Dendritic cell treated with granulocyte-macrophage colony-stimulating factor and Interleukin-4, amounts not matched to agents 40 ng/mL and 50 ng/mL, for 4 days (primary cell): ENCODE results near the gene REXO4.
"Not testable (repeated sequence)": the region's sequence is repeated elsewhere in the genome, so short reads cannot be mapped to it uniquely, and the experiment has no call there.

Experiments
- H3K27ac Mint-ChIP-seq: one replicate; pipeline ENCODE4 v1.8.0; 2022; ENCODE audit warnings: mild to moderate bottlenecking, mixed read lengths
- H3K27me3 Mint-ChIP-seq: one replicate; pipeline ENCODE4 v1.8.0; 2022; ENCODE audit warnings: mild to moderate bottlenecking, mixed read lengths
- H3K36me3 Mint-ChIP-seq: one replicate; pipeline ENCODE4 v1.8.0; 2022; ENCODE audit warnings: low read depth, mixed read lengths
- H3K4me1 Mint-ChIP-seq: one replicate; pipeline ENCODE4 v1.8.0; 2022; ENCODE audit warnings: low read depth, mixed read lengths
- H3K4me3 Mint-ChIP-seq: one replicate; pipeline ENCODE4 v1.8.0; 2022; ENCODE audit warnings: mild to moderate bottlenecking, moderate library complexity, mixed read lengths
- H3K9me3 Mint-ChIP-seq: one replicate; pipeline ENCODE4 v1.8.0; 2022; ENCODE audit warnings: mixed read lengths
- intact Hi-C: fragments of 100-400 bp; cut with micrococcal nuclease; formaldehyde crosslinking; loops from one replicate; pipeline ENCODE4 v1.15.0; 2022

REXO4 gene

DNA sequence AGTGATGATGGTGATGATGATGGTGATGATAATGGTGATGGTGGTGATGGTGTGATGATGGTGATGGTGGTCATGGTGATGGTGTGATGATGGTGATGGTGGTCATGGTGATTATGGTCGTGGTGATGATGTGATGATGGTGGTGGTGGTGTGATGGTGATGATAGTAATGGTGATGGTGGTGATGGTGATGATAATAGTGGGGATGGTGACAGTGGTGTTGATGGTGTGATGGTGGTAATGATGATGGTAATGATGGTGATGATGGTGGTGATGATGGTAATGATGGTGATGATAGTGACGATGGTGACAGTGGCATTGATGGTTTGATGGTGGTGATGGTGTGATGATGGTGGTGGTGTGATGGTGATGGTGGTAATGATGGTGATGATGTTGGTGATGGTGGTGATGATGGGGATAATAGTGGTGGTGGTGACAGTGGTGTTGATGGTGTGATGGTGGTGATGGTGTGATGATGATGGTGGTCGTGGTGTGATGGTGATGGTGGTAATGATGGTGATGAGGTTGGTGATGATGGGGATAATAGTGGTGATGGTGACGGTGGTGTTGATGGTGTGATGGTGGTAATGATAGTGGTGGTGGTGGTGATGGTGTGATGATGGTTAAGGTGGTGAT, 35.2 kb downstream of the REXO4 start:
- Mint-ChIP-seq H3K27ac (no peak overlapping the region), H3K27me3 (no peaks in the 10 kb centered on the region), H3K4me3 (no peak overlapping the region), H3K4me1 (no peaks in the 10 kb centered on the region), H3K36me3 (no peaks in the 10 kb centered on the region), H3K9me3 (no peaks in the 10 kb centered on the region)
- intact Hi-C loops, result no loop called here

DNA sequence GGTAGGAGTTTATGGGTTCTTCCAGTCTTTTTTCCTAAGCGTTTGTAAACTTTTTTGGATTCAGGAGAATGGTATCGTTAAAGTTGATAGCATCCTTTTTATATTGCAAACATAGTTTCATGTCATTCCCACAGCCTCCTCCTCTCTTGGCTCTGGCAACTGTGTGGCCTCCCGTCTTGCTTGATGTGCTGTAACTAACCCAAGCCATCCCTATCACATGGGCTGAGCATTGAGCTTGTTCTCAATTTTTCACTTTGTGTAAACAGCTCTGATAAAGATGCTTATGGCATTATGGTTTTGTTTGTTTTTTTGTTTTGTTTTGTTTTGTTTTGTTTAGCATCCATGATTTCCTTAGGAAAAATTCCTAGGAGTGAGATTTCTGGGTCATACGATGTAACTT, 37.1 kb downstream of the REXO4 start:
- intact Hi-C loops, result no loop called here
- Mint-ChIP-seq H3K4me1 (no peaks in the 10 kb centered on the region), H3K9me3 (no peaks in the 10 kb centered on the region), H3K36me3 (no peaks in the 10 kb centered on the region), H3K27ac (no peak overlapping the region), H3K27me3 (peaks cover 2% of the 10 kb centered on the region), H3K4me3 (no peak overlapping the region)

DNA sequence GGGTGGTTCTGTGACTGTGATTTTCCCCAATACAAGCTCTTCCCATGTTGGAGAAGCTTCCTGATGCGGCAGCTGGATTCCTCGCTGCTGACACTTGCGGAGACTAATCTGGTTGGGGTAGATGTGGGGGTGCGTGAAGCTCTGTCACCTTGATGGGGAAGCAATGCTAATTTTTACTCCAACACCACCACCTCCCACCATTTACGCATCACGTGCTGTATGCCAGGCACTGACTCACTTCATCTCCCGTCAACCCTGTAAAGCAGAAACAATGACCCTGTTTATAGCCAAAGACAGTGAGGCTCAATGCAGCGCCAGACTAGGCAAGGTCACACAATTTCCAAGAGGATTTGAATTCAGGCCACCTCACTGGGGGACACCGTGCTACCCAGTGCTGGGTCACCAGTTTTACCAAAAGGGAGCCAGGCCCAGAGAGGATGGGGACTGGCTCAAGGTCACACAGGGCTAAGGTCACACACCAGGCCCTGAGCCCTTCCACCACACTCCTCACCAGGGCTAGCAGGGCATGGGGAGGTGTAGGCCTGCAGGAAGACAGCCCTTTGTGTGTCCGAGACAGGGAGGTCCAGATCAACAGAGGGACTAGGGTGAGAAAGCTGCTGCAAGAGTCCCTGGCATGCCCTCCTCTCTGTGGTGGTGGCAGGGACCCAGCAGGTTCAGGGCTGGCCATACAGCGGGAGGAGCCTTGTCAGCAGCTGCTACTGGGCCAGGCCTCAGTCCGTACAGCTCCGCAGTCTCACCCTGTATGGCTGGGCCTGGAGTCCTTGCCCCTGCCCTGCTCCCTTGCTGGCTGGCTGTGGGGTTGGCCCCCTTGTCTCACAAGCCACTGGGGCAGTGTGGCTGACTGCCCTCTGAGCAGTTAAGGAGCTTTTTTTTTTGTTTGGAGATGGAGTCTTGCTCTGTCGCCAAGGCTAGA, 38.4 kb downstream of the REXO4 start:
- no peaks in the 10 kb centered on the region for H3K9me3 Mint-ChIP-seq
- intact Hi-C loops, result no loop called here
- H3K27ac Mint-ChIP-seq, result no peak overlapping the region
- H3K4me3 Mint-ChIP-seq, result no peak overlapping the region
- peaks cover 8% of the 10 kb centered on the region for H3K4me1 Mint-ChIP-seq
- H3K36me3 Mint-ChIP-seq, result peaks cover 8% of the 10 kb centered on the region
- H3K27me3 Mint-ChIP-seq, result peaks cover 2% of the 10 kb centered on the region

DNA sequence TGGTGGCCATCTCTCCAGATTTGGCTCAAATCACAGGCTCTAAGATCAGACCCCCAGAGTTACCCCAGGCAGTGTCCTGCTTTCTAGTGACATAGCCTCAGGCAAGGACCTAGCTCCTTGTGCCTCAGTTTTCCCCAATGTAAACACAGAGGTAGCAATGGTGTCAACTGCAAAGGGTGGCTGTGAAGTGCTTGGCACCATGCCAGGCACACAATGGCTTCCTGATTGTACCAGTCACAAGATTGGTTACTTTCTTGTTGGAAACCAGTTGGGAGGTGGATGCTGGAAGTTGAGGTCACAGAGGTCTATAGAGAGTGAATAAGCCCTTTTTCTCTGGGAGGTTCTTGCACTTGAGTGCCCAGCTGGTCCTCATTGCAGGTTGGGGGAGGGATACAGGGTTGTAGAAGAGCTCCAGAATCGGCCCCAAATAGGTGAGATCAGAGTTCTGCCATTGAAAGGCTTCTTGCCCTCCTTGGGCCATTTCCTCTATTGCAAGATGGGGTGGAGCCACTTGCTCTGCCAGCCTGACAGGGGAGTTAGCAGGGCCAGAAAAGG, 39.3 kb downstream of the REXO4 start:
- Mint-ChIP-seq H3K27me3 (peaks cover 2% of the 10 kb centered on the region), H3K36me3 (peaks cover 9% of the 10 kb centered on the region), H3K9me3 (no peaks in the 10 kb centered on the region), H3K27ac (no peak overlapping the region), H3K4me3 (no peak overlapping the region), H3K4me1 (peaks cover 16% of the 10 kb centered on the region)
- intact Hi-C loops, result no loop called here

DNA sequence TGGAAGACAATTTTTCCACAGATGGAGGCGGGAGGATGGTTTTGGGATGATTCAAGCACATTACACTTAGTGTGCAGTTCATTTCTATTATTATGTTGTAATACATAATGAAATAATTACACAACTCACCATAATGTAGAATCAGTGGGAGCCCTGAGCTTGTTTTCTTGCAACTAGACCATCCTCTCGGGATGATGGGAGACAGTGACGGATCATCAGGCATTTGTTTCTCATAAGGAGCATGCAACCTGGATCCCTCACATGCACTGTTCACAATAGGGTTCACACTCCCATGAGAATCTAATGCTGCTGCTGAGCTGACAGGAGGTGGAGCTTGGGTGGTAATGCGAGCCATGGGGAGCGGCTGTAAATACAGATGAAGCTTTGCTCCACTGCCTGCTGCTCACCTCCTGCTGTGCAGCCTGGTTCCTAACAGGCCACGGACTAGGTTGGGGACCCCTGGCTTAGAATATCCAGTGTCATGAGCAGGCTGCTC, 40.0 kb downstream of the REXO4 start:
- Mint-ChIP-seq H3K27ac (no peak overlapping the region), H3K27me3 (peaks cover 2% of the 10 kb centered on the region), H3K4me1 (peaks cover 23% of the 10 kb centered on the region), H3K36me3 (peaks cover 16% of the 10 kb centered on the region), H3K4me3 (no peak overlapping the region), H3K9me3 (no peaks in the 10 kb centered on the region)
- intact Hi-C loops, result no loop called here

DNA sequence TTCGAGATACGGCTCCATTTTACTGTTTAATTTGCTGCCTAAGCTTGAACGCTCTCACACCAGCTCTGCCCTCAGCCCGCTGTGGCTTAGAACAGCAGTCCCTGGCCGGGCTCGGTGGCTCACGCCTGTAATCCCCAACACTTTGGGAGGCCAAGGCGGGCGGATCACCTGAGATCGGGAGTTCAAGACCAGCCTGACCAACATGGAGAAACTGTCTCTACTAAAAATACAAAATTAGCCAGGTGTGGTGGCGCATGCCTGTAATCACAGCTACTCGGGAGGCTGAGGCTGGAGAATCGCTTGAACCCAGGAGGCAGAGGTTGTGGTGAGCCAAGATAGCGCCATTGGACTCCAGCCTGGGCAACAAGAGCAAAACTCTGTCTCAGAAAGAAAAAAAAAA, 40.5 kb downstream of the REXO4 start:
- H3K27me3 Mint-ChIP-seq, H3K9me3 Mint-ChIP-seq, H3K4me3 Mint-ChIP-seq, H3K27ac Mint-ChIP-seq, intact Hi-C loops: not testable (repeated sequence)
- Mint-ChIP-seq H3K36me3 (peaks cover 21% of the 10 kb centered on the region), H3K4me1 (peaks cover 28% of the 10 kb centered on the region)

DNA sequence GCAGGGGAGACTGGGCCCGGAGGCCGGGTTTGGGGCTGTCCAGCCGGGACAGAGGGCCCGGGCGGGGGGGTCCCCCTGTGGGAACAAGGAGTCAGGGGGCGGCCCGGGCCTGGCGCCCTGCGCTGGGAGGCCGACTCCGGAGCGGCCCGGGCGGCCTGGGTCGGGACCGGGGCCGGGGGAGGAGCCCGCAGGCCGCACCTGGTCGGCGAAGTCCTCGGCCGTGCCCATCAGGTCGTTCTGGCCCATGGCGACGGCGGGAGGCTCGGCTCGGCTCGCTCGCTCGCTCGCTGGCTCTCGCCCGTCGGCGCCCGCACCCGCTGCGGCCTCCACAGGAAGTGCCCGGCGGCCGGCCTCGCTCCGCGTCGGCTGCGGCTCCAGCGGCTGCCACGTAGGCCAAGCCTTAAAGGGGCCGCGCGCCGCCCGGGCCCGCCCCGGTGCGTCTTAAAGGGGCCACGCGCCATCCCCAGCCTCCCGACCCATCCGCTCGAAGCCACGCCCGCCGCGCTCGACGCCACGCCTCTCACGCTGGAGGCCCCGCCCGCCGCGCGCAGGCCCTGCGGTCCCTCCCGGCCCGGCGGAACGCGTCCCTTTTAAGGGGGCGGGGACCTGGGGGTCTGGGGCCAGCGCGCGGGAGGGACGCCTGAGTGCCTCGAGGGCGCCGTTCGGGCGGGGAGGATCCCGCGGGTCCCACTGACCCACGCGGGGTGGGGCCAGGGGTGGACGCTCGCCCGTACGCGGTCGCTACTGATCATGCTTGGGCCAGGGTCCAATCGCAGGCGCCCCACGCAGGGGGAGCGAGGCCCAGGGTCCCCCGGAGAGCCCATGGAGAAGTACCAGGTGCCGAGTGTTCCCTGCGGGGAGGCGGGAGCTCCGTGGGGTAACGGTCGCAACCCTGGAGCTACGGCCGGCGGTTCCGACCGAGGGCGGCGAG, 41.8 kb downstream of the REXO4 start, which contains the start of the genes STKLD1 and SURF4:
TSS of gene STKLD1 (plus strand) at position 643 of the 931 bp plus-strand sequence. CDS start at position 751, 108 bp downstream.
TSS of gene SURF4 (minus strand) at position 337 of the 931 bp plus-strand sequence. CDS start at position 246, 91 bp downstream.
- Mint-ChIP-seq H3K9me3 (no peaks in the 10 kb centered on the region), H3K4me1 (peaks cover 41% of the 10 kb centered on the region), H3K27me3 (peaks cover 2% of the 10 kb centered on the region), H3K27ac (peak within 1 kb of the TSS; percentile 94), H3K4me3 (peak within 1 kb of the TSS; percentile 97), H3K36me3 (peaks cover 34% of the 10 kb centered on the region)
- intact Hi-C loops, result no loop called here

DNA sequence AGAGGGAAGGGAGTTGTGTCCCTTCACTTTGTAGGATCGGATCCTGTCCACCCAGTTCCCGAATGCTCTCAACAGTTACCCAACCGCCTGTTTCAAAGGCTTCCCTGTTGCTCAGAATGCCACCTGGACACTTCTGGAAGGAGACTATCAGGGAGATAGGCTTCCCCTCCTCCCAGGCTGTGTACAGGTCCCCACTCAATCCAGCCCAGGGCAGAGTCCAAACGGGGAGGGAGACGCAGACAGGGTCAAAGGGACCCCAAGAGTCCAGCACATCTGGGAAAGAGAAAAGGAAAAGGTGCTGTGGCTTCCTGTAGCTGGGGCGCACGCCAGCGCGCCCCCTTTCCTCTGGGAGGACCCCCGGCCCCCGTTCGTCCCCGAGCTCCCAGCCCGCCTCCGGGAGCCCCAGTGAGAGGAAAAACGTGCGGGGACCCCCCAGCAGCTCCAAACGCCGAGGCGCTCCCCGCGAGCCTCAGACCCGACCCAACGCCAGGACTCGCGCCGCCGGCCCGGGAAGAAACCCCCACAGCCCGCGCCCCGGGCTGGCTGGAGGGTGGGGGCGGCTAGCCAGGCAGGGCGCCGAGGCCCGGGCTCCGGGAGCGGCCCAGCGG, 42.6 kb downstream of the REXO4 start:
- H3K36me3 Mint-ChIP-seq, result peaks cover 42% of the 10 kb centered on the region
- intact Hi-C loops, result no loop called here
- H3K27ac Mint-ChIP-seq, result peak overlapping the region; percentile 94
- H3K9me3 Mint-ChIP-seq, result no peaks in the 10 kb centered on the region
- peaks cover 49% of the 10 kb centered on the region for H3K4me1 Mint-ChIP-seq
- H3K4me3 Mint-ChIP-seq, result peak overlapping the region; percentile 97
- H3K27me3 Mint-ChIP-seq, result peaks cover 2% of the 10 kb centered on the region

DNA sequence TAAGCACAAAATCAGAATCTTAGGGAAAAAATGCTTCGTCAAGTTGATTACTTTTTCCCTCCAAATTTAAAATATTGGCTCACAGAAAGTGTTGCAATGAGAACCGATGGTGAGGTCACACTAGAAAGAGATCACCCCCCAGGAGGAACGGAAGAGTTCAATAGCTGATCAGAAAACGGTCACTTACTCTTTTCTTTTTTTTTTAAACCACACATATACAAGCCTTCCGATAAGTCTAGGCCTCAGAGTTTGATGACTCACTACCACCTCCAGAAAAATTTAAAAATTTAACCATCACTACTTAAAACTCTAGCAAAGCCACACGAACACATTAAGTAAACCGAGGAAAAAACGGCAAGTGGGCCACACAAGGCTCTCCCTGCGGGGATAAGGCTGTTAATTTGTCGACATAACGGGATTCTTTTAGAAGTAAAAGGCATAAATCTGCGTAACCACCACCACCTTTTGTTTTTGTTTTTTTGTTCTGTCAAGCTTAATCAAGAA, 43.1 kb downstream of the REXO4 start:
- peaks cover 48% of the 10 kb centered on the region for H3K36me3 Mint-ChIP-seq
- peak overlapping the region; percentile 94 for H3K27ac Mint-ChIP-seq
- H3K4me1 Mint-ChIP-seq, result peaks cover 54% of the 10 kb centered on the region
- intact Hi-C loops, result no loop called here
- peak overlapping the region; percentile 97 for H3K4me3 Mint-ChIP-seq
- peaks cover 2% of the 10 kb centered on the region for H3K27me3 Mint-ChIP-seq
- no peaks in the 10 kb centered on the region for H3K9me3 Mint-ChIP-seq

DNA sequence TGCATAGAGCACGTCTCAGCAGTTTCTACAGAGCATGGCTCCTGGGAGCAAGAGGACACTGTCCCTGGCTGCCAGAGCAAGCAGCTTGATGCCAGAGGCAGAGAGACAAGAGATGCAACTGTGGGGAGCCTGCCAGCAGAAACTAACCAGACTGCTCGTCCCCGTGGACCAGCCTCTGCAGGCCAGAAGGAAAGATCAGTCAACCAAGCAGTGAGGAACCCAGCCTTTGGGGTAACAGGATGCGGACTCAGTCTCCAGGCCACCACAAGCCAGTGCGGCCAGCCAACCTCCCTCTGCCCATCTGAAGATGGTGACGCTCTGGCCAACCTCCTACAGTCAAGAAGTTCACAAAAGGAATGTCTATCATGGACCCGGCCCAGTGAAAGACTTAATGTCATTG, 45.7 kb downstream of the REXO4 start:
- Mint-ChIP-seq H3K36me3 (peaks cover 73% of the 10 kb centered on the region), H3K4me1 (peaks cover 70% of the 10 kb centered on the region), H3K9me3 (no peaks in the 10 kb centered on the region), H3K27ac (peak overlapping the region; percentile 31), H3K27me3 (peaks cover under 1% of the 10 kb centered on the region), H3K4me3 (no peak overlapping the region)
- intact Hi-C loops, result no loop called here

DNA sequence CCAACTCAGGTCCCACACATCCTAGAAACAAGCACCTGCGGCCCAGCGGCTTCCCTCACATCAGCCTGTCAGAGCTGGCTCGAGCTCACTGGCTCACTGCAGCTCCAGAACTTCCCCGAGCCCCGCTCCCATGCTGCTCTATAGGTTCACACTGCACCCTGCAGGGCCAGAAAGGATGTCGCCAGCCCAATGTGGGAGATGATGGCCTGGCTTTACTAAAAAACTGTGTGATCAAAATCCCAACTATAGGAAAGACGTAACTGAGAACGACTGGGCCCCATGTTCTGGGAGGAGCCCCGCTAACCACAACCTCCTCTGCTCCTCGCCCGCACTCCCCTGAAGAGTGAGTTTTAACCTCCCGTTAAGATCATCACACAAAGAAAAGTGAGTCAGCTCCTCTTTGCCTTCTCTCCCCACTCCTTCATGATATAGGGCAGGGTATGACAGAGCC, 46.5 kb downstream of the REXO4 start:
- Mint-ChIP-seq H3K4me1 (peaks cover 70% of the 10 kb centered on the region), H3K27ac (peak overlapping the region; percentile 1), H3K27me3 (no peaks in the 10 kb centered on the region), H3K9me3 (no peaks in the 10 kb centered on the region), H3K36me3 (peaks cover 81% of the 10 kb centered on the region), H3K4me3 (no peak overlapping the region)
- intact Hi-C loops, result no loop called here

DNA sequence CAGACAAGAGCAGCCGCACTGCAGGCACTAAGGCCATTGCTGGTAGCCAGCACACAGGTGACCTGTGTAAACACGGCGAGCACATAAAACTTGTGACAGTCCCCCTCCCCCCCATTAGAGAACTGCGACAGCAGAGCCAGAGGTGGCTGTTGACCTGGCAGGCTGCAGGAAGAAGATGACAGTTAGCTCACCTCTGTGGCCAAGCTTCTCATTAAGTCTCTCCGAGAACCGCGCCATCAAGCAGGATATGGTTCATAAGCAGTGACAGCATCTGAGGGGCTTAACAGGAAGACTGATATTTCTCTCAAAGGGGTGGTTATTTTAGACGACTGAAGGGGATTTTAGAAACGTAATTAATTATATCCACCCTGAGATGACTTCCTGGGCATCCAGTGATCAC, 47.1 kb downstream of the REXO4 start:
- intact Hi-C loops, result no loop called here
- Mint-ChIP-seq H3K9me3 (no peaks in the 10 kb centered on the region), H3K27ac (peak overlapping the region; percentile 1), H3K4me1 (peaks cover 70% of the 10 kb centered on the region), H3K4me3 (no peak overlapping the region), H3K36me3 (peaks cover 87% of the 10 kb centered on the region), H3K27me3 (no peaks in the 10 kb centered on the region)

- Mint-ChIP-seq H3K27ac (no peak overlapping the region), H3K36me3 (peaks cover 90% of the 10 kb centered on the region), H3K4me3 (no peak overlapping the region), H3K9me3 (no peaks in the 10 kb centered on the region), H3K27me3 (no peaks in the 10 kb centered on the region), H3K4me1 (peaks cover 68% of the 10 kb centered on the region)
- intact Hi-C loops, result no loop called here
Observed at GRCh38 chr9:133369933-133370332, 47.9 kb downstream of the REXO4 start.
